ENCODE results near the gene ARHGAP45. TPM values are rescaled to one million over a fixed set of nuclear protein-coding genes. Genes with fewer than 3 reads are reported as not detected.

Gene ARHGAP45
- total RNA-seq, 4 donors from 2014 or later: 9.5 to 29.8 (median 14.6) TPM

- H3K9me3 ChIP-seq: peaks cover 0 to 18% (median 0%) of the 10 kb centered on the region in 3 donors
- H3K27me3 ChIP-seq: peaks cover 43% of the 10 kb centered on the region
- no peak overlapping the region for H3K27ac ChIP-seq
- H3K4me3 ChIP-seq: no peak overlapping the region
- peaks cover 0 to 8% of the 10 kb centered on the region in 2 donors for H3K36me3 ChIP-seq
- WGBS, 2 donors (ENCODE audit: low coverage in 1 of 2): 56 to 58% methylated on average over 3 to 4 of the region's 37 CpGs
- TF ChIP-seq CTCF (IDR thresholded peaks at IDR 0.05) (no peak), EP300 (IDR thresholded peaks at IDR 0.05) (no peak), POLR2AphosphoS5 (IDR thresholded peaks at IDR 0.05) (no peak), POLR2A (IDR thresholded peaks at IDR 0.05) (no peak)
- ATAC-seq: no peak
- peaks cover 0 to 38% (median 21%) of the 10 kb centered on the region in 3 donors for H3K4me1 ChIP-seq
Observed at GRCh38 chr19:1063030-1063908, 3.7 kb upstream of the ARHGAP45 start.

GRCh38 chr19:1063909-1064660 lies 2.9 kb upstream of the ARHGAP45 start:
- H3K27me3 ChIP-seq: peaks cover 51% of the 10 kb centered on the region
- H3K9me3 ChIP-seq: peaks cover 0 to 10% (median 0%) of the 10 kb centered on the region in 3 donors
- no peaks in the 10 kb centered on the region for H3K36me3 ChIP-seq
- H3K4me1 ChIP-seq: peaks cover 0 to 38% (median 21%) of the 10 kb centered on the region in 3 donors
- no peak for TF ChIP-seq POLR2A (IDR thresholded peaks at IDR 0.05)
- TF ChIP-seq CTCF (IDR thresholded peaks at IDR 0.05): no peak
- no peak for TF ChIP-seq EP300 (IDR thresholded peaks at IDR 0.05)
- no peak overlapping the region for H3K4me3 ChIP-seq
- no peak for ATAC-seq
- no peak overlapping the region for H3K27ac ChIP-seq
- WGBS, 2 donors (ENCODE audit: low coverage in 1 of 2): 45 to 86% methylated on average over 1 to 11 of the region's 37 CpGs

- peaks cover 60% of the 10 kb centered on the region for H3K27me3 ChIP-seq
- ATAC-seq: peak; percentile 65
- H3K4me3 ChIP-seq: peak overlapping the region in 1 of 2 donors; percentile 8
- 6 to 13% methylated on average over 7 to 10 of the region's 60 CpGs for WGBS, 2 donors (ENCODE audit: low coverage in 1 of 2)
- TF ChIP-seq EP300 (IDR thresholded peaks at IDR 0.05) (no peak), CTCF (IDR thresholded peaks at IDR 0.05) (peak in 3 of 4 experiments; percentile 73 to 88 (median 79)), POLR2AphosphoS5 (IDR thresholded peaks at IDR 0.05) (no peak)
- no peak overlapping the region for H3K27ac ChIP-seq
- no peaks in the 10 kb centered on the region for H3K36me3 ChIP-seq
- H3K9me3 ChIP-seq: peaks cover 0 to 1% (median 0%) of the 10 kb centered on the region in 3 donors
- peaks cover 0 to 42% (median 21%) of the 10 kb centered on the region in 3 donors for H3K4me1 ChIP-seq
Observed at GRCh38 chr19:1064661-1065605, 2.0 kb upstream of the ARHGAP45 start.

GRCh38 chr19:1065606-1066109 lies 1.3 kb upstream of the ARHGAP45 start:
- H3K4me1 ChIP-seq: peaks cover 0 to 46% (median 21%) of the 10 kb centered on the region in 3 donors
- WGBS, 2 donors (ENCODE audit: low coverage in 1 of 2): no CpG with 5 or more reads among the region's 17 CpGs
- H3K4me3 ChIP-seq: no peak overlapping the region
- H3K9me3 ChIP-seq: no peaks in the 10 kb centered on the region
- TF ChIP-seq POLR2A (IDR thresholded peaks at IDR 0.05) (no peak), CTCF (IDR thresholded peaks at IDR 0.05) (no peak), EP300 (IDR thresholded peaks at IDR 0.05) (no peak), POLR2AphosphoS5 (IDR thresholded peaks at IDR 0.05) (no peak)
- ATAC-seq: no peak
- no peaks in the 10 kb centered on the region for H3K36me3 ChIP-seq
- no peak overlapping the region for H3K27ac ChIP-seq
- H3K27me3 ChIP-seq: peaks cover 67% of the 10 kb centered on the region

Measured in gastroesophageal sphincter (tissue), 4 donors.